ENCODE results near the gene MELTF.

Gene MELTF

DNA sequence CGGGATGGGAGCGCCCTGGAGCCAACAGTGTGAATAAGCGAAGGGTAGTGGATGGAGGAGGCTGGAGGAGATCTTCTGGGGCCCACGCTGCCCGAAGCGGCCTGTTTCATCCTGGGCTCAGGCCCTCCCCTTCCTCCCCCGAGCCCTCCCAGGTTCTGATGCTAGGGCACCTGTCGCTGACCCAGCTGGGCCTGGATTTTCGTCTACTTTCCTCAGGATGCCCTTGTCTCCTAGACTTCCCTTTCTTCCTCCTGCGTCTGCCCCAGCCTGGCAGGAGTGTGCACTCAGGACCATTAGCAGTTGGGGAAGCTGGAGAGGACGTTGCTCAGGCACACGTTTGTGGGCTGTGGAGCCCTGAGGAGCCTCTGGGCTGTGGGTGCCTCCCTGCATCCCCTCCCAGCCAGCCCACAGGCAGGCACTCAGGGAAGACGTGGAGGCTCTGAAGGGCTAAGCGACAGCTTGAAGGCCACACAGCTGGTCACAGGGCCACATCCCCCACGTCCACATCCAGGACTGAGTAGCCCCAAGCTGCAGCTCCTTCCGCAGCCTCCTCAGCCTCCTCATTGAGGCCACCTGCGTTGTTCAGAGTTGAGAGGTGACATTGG is 37.1 kb downstream of the MELTF start:
- no peak for DNase-seq (ENCODE audit: low read depth)

GRCh38 chr3:196991581-196992460 is 37.8 kb downstream of the MELTF start:
- DNase-seq (ENCODE audit: low read depth) = no peak

DNA sequence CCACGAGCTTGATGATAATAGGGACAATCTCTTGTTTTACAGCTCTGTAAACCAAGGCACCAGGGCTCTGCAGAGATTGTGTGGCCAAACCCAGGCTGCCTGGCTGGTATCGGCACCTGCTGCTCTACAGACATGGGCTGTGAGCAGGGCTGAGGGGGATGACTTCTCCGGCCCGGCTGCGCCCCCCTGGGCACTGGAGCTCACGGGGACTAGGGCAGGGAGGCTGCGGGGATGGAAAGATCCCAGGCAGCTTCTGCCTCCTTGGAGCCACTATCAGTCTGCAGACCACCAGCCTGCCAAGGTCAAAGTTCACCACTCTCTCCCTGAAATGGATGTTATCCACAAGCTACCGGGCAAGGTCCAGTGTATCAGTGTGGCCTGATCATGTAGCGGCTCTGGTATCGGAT is 39.0 kb downstream of the MELTF start:
- no peak for DNase-seq (ENCODE audit: low read depth)

GRCh38 chr3:196989721-196990262 is 39.8 kb downstream of the MELTF start:
- DNase-seq (ENCODE audit: low read depth) = no peak

GRCh38 chr3:196988241-196989029 is 41.2 kb downstream of the MELTF start:
- peak; percentile 10 for DNase-seq (ENCODE audit: low read depth)

DNA sequence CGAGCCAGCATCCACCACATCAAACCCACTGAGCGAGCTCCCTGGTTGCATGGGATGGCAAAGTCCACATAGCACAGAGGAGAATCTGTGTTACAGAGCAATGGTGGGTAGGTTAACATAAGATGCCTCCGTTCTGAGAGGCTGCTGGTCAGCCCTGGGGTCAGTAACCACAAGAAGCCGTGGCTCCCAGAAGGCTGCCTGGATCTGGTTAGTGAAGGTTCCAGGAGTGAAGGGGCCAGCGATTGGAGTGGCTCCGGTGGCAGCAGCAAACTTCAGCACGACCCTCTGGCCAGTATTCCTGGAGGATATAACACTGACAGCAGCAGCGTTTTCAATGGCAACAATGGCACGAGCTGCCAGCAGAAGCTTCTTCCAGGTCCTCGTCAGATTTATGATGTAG is 42.6 kb downstream of the MELTF start:
- DNase-seq (ENCODE audit: low read depth) = no peak

DNA sequence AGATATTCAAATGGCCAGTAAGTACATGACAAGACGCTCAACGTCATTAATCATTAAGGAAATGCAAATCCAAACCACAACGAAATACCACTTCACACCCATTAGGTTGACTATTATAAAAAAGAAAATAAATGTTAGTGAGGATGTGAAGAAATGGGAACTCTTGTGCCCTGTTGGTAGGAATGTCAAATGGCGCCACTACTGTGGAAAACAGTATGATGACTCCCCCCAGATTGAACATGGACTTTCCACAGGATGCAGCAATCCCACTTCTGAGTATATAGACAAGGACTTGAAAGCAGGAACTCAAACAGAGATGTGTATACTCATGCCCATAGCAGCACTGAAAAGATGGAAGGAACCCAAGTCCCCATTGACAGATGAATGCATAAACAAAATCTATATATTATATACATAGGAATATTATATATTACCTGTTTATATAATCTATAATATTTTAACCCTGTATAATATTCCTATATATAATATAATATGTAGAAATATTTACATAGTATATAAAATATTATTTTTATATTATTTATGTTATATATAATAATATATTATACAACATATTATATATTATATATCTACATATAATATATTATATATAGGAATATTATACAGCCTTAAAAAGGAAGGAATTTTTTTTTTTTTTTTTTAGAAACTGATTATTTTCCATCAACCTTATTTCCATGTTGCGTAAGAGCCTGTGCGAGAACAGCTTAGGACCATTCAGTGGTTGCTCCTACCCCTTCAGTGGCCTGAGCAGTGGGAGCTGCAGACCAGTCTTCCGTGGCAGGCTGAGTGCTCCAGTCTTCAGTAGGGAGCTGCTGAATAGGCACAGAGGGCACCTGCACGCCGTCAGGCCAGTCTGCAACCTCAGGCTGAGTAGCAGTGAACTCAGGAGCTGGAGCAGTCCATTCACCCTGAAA is 43.4 kb downstream of the MELTF start:
- DNase-seq (ENCODE audit: low read depth) = peak; percentile 28

DNA sequence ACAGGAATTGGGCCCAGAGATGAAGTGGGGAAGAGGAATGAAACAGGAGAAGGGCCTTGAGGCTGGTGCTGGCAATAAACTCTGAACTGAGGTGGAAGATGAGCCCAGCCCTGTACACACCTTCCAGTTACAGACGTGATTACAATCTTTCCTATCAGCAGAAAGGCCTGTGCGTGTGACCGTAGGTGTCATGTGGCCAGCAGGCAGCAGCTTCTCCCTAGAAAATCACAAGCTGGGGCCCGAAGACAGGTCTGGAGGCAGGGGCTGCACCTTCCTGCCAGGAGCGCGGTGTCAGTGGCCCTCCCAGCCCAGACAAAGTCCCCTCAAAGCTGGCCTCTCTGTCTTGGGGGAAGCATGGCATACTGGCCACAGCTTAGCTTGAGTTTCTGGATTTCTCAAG is 44.3 kb downstream of the MELTF start:
- DNase-seq (ENCODE audit: low read depth) = no peak

- no peak for DNase-seq (ENCODE audit: low read depth)
These were observed 46.4 kb downstream of the MELTF start for GRCh38 chr3:196983186-196983585.

DNA sequence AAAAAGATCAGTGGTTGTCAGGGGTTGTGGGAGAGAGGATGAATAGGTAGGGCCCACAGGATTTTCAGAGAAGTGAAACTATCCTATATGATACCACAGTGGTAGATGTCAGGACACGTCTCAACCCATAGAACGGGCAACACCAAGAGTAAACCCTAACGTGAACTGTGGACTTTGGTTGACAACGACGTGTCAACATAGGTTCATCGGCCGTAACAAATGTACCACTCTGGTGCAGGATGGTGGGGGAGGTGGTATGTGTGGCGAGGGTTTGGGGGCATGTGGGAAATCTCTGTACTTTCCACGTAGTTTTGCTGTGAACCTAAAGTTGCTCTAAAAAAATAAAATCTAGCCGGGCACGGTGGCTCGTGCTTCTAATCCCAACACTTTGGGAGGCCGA is 48.0 kb downstream of the MELTF start:
- no peak for DNase-seq (ENCODE audit: low read depth)

- DNase-seq (ENCODE audit: low read depth) = no peak
These were observed 50.1 kb downstream of the MELTF start for GRCh38 chr3:196979545-196979944.

DNA sequence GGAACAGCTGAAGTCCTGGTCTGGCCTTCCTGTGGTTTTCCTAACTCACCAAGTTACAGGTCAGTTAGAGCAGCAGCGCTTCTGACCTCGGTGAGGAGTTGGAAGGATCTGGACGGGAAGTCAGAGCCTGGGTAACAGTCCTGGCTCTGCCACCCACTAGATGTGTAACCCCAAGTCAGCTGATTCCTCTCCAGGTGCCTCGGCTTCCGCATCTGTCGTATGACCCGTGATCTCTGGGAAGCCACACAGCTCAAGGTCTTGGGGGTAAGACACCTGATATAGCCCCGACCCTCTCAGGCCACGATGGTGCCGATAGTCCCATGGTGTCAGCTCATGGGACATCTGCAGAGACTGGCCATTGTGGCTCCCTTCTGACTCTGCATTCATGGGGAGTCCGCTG is 52.7 kb downstream of the MELTF start:
- no peak for DNase-seq (ENCODE audit: low read depth)

DNA sequence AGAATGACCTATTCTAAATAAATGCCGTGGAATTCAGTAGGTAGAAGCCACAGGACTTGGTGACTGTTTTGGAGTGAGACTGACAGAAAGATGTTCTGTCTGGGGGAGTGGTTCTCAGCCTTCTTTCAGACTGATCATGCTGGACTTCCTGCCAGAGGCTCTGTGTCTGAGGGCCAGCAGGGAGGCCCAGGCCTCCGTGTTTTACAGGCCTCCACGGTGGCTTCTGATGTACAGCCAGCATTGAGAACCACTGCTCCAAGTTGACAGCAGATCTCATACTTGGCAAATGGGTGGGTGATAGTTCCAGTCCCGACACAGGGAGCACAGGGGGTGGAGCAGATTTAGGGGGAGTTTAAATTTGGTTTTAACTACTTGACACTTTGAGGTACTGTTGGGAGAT is 54.3 kb downstream of the MELTF start:
- no peak for DNase-seq (ENCODE audit: low read depth)

DNA sequence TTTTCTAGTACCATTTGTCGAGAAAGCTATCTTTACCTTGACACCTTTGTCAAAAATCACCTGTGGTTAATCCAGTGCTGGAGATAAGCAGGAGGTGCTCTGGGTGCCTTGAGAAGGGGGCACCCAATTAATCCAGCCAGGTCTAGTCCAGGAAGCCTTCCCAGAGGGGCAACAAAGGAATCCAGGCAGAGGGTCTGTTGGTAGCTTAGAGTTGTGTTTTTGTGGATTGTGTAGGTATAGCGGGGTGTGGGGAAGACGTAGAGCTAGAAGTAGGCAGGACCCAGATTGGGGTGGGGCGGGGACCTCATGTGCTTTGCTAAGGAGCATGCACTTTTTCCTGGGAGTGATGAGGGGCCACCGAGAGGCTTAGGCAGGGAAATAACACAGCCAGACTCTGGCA is 55.0 kb downstream of the MELTF start:
- DNase-seq (ENCODE audit: low read depth) = no peak

GRCh38 chr3:196971094-196971698 is 58.4 kb downstream of the MELTF start:
- no peak for DNase-seq (ENCODE audit: low read depth)

GRCh38 chr3:196970547-196971093 is 59.0 kb downstream of the MELTF start:
- DNase-seq (ENCODE audit: low read depth) = no peak

GRCh38 chr3:196969660-196970546 is 59.7 kb downstream of the MELTF start:
- DNase-seq (ENCODE audit: low read depth) = peak; percentile 61

DNA sequence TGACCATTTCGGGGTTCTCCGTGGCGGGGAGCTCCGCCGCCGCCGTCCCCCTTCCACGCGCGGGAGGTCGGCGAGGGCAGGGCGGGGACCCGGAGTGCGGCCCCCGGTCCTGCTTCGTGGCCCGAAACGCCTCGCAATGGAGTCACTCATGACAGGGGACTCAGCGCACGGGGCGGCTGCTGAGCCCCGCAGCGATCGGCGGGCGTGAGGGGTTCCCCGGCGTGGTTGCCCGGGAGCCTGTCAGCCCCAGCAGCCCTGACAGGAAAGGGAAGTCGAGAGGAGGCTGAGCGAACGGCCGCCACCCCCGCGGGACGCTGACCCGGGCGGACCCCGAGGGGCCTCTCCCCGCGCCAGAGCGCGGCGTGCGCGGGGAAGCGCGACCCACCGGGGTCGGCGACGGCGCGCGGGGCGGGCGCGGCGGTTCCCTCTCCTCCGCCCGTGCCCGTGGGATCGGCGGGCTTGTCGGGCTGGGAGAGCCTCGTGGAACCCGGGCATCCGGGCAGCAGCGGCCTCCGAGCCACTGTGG is 60.4 kb downstream of the MELTF start:
- DNase-seq (ENCODE audit: low read depth) = peak; percentile 44
